Astrocyte (in vitro differentiated cells and primary cell): ENCODE measurements around the gene TTC24. TPM values are rescaled to one million over a fixed set of nuclear protein-coding genes. Genes with fewer than 3 reads are reported as not detected.
"Not testable (repeated sequence)": the region's sequence is repeated elsewhere in the genome, so short reads cannot be mapped to it uniquely, and the experiment has no call there.

Source experiments
- DNase-seq: peaks from one replicate; pipeline ENCODE4 v3.0.0-alpha.2; 2010; ENCODE audit warnings: low read depth
- FAIRE-seq: peaks from 2 replicates; lab custom pipeline; 2011; peaks lifted over from hg19 to GRCh38; lab: Jason Lieb, UNC
- H2AFZ ChIP-seq: 2 replicates; pipeline ENCODE4 v1.6.0; 2012; ENCODE audit warnings: low read depth, low read length, inconsistent platforms
- H3K27ac ChIP-seq: 2 replicates; pipeline ENCODE4 v1.5.1; 2011; ENCODE audit warnings: low read depth, low read length, inconsistent platforms
- H3K27me3 ChIP-seq: 2 replicates; pipeline ENCODE4 v1.6.0; 2011; ENCODE audit warnings: low read length, inconsistent platforms; ENCODE audit not compliant: insufficient read depth
- H3K36me3 ChIP-seq: 2 replicates; pipeline ENCODE4 v1.5.1; 2011; ENCODE audit warnings: low read length, inconsistent platforms; ENCODE audit not compliant: insufficient read depth
- H3K4me1 ChIP-seq: 2 replicates; pipeline ENCODE4 v1.5.1; 2011; ENCODE audit warnings: low read length, inconsistent platforms; ENCODE audit not compliant: insufficient read depth
- H3K4me2 ChIP-seq: 2 replicates; pipeline ENCODE4 v1.6.0; 2012; ENCODE audit warnings: low read length, inconsistent platforms
- H3K4me3 ChIP-seq: 2 replicates; pipeline ENCODE4 v1.5.1; 2011; ENCODE audit warnings: low read depth, mild to moderate bottlenecking, low read length, inconsistent platforms; ENCODE audit not compliant: insufficient read depth
- H3K79me2 ChIP-seq: 2 replicates; pipeline ENCODE4 v1.6.0; 2012; ENCODE audit warnings: mild to moderate bottlenecking, low read length, inconsistent platforms; ENCODE audit not compliant: insufficient read depth
- H3K9ac ChIP-seq: 2 replicates; pipeline ENCODE4 v1.6.0; 2012; ENCODE audit warnings: mild to moderate bottlenecking, low read length, inconsistent platforms
- H3K9me3 ChIP-seq: 2 replicates; pipeline ENCODE4 v1.5.1; 2012; ENCODE audit warnings: low read depth, mild to moderate bottlenecking, low read length, inconsistent platforms; ENCODE audit not compliant: insufficient read depth
- H4K20me1 ChIP-seq: 2 replicates; pipeline ENCODE4 v1.6.0; 2012; ENCODE audit warnings: low read length, inconsistent platforms; ENCODE audit not compliant: insufficient read depth
- H3K27ac Mint-ChIP-seq: one replicate; pipeline ENCODE4 v1.8.0; 2021; ENCODE audit warnings: mild to moderate bottlenecking, mixed read lengths; ENCODE audit not compliant: unreplicated experiment
- H3K27me3 Mint-ChIP-seq: one replicate; pipeline ENCODE4 v1.8.0; 2021; ENCODE audit warnings: low read depth, mixed read lengths; ENCODE audit not compliant: unreplicated experiment
- H3K36me3 Mint-ChIP-seq: one replicate; pipeline ENCODE4 v1.8.0; 2021; ENCODE audit warnings: low read depth, mixed read lengths; ENCODE audit not compliant: unreplicated experiment
- H3K4me1 Mint-ChIP-seq: one replicate; pipeline ENCODE4 v1.8.0; 2021; ENCODE audit warnings: low read depth, mixed read lengths; ENCODE audit not compliant: unreplicated experiment
- H3K4me3 Mint-ChIP-seq: one replicate; pipeline ENCODE4 v1.8.0; 2021; ENCODE audit warnings: mild to moderate bottlenecking, moderate library complexity, mixed read lengths; ENCODE audit not compliant: unreplicated experiment
- H3K9me3 Mint-ChIP-seq: one replicate; pipeline ENCODE4 v1.8.0; 2021; ENCODE audit warnings: mild to moderate bottlenecking, mixed read lengths; ENCODE audit not compliant: unreplicated experiment
- EZH2 ChIP-seq: IDR thresholded peaks from 2 replicates; pipeline ENCODE4 v1.6.1; 2012; ENCODE audit warnings: mild to moderate bottlenecking, low read length, inconsistent platforms; ENCODE audit not compliant: insufficient read depth
- total RNA-seq: library from RNA; stranded (reverse); gene quantifications from 2 replicates; pipeline ENCODE4 v1.2.1, GENCODE V29; 2021
- TF ChIP-seq, protein P1 (sequence below): IDR thresholded peaks from 2 replicates; pipeline ENCODE4 v1.5.1; 2011; ENCODE audit warnings: low read depth, mild to moderate bottlenecking, inconsistent platforms, low read length, moderate library complexity; ENCODE audit not compliant: insufficient read depth

The TTC24 gene
- total RNA-seq, 1 donor from 2014 or later: not detected

DNA sequence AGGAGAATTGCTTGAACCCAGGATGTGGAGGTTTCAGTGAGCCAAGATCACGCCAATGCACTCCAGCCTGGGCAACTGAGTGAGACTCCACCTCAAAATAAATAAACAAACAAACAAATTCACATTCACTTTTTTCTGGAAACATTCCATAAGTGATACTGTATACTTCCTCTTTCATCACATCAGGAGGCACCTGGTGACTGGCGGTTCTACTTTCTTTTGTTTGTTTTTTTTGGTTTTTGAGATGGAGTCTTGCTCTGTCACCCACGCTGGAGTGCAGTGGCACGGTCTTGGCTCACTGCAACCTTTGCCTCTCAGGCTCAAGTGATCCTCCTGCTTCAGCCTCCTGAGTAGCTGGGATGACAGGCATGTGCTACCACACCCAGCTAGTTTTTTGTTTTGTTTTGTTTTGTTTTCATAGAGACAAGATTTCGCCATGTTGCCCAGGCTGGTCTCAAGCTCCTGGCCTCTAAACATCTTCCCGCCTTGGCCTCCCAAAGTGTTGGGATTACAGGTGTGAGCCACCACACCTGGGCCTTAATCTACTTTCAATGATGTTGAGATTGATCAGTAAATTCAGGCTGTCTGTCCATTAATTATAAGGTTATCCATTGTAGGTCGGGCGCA lies 50.4 kb downstream of the TTC24 start:
- Mint-ChIP-seq H3K4me1 (peaks cover 3% of the 10 kb centered on the region), H3K9me3 (no peaks in the 10 kb centered on the region), H3K27me3 (peaks cover 58% of the 10 kb centered on the region), H3K4me3 (no peak overlapping the region), H3K27ac (no peak overlapping the region), H3K36me3 (no peaks in the 10 kb centered on the region)
- H3K4me1 ChIP-seq: peaks cover 6% of the 10 kb centered on the region
- FAIRE-seq: no peak
- no peaks in the 10 kb centered on the region for H3K79me2 ChIP-seq
- DNase-seq: no peak
- peaks cover 48% of the 10 kb centered on the region for H3K27me3 ChIP-seq
- no peaks in the 10 kb centered on the region for H3K9me3 ChIP-seq
- no peak overlapping the region for H3K4me2 ChIP-seq
- H3K36me3 ChIP-seq: no peaks in the 10 kb centered on the region
- H3K27ac ChIP-seq: no peak overlapping the region
- H4K20me1 ChIP-seq: no peaks in the 10 kb centered on the region
- TF ChIP-seq, protein P1, sequence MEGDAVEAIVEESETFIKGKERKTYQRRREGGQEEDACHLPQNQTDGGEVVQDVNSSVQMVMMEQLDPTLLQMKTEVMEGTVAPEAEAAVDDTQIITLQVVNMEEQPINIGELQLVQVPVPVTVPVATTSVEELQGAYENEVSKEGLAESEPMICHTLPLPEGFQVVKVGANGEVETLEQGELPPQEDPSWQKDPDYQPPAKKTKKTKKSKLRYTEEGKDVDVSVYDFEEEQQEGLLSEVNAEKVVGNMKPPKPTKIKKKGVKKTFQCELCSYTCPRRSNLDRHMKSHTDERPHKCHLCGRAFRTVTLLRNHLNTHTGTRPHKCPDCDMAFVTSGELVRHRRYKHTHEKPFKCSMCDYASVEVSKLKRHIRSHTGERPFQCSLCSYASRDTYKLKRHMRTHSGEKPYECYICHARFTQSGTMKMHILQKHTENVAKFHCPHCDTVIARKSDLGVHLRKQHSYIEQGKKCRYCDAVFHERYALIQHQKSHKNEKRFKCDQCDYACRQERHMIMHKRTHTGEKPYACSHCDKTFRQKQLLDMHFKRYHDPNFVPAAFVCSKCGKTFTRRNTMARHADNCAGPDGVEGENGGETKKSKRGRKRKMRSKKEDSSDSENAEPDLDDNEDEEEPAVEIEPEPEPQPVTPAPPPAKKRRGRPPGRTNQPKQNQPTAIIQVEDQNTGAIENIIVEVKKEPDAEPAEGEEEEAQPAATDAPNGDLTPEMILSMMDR: no peak
- TF ChIP-seq EZH2: no peak
- H3K4me3 ChIP-seq: no peak overlapping the region
- H3K9ac ChIP-seq: no peak overlapping the region
- no peak overlapping the region for H2AFZ ChIP-seq

DNA sequence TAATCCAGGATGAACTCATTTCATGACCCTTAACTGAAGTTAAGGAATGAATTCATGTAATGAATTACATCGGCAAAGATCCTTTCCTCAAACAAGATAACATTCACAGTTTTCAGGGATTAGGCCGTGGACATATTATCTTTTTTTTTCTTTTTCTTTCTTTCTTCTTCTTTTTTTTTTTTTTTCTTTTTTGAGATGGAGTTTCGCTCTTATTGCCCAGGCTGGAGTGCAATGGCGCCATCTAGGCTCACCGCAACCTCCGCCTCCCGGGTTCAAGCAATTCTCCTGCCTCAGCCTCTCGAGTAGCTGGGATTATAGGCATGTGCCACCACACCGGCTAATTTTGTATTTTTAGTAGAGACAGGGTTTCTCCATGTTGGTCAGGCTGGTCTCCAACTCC lies 51.6 kb downstream of the TTC24 start:
- peaks cover 47% of the 10 kb centered on the region for H3K27me3 ChIP-seq
- not testable (repeated sequence) for H3K9me3 Mint-ChIP-seq, FAIRE-seq

DNA sequence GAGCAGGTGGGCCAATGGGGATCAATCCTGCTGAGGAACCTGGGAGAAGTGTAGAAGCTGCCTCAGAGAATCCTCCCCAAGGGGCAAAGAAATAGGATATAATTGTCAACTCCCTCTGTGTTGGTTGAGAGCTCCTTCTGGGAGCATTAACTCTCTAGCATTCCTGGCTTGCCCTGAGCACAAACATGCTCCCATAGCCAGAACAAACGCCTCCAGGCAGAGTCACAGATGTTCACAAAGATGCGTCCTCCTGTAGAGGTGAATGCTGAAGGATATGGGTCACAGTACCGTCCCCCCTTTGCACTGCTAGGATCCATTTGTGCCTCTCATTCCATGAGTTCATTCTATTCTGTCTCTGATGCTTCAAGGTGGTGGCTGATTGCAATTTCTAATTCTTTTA lies 52.8 kb downstream of the TTC24 start:
- Histone ChIP-seq H3K4me3 (no peak overlapping the region), H3K27me3 (peaks cover 48% of the 10 kb centered on the region), H3K36me3 (no peaks in the 10 kb centered on the region), H4K20me1 (no peaks in the 10 kb centered on the region), H3K79me2 (no peaks in the 10 kb centered on the region), H2AFZ (no peak overlapping the region), H3K4me2 (no peak overlapping the region), H3K9ac (no peak overlapping the region), H3K27ac (no peak overlapping the region), H3K9me3 (no peaks in the 10 kb centered on the region), H3K4me1 (no peaks in the 10 kb centered on the region)
- DNase-seq: no peak
- Mint-ChIP-seq H3K4me3 (no peak overlapping the region), H3K27ac (no peak overlapping the region), H3K4me1 (no peaks in the 10 kb centered on the region), H3K27me3 (peaks cover 62% of the 10 kb centered on the region), H3K9me3 (no peaks in the 10 kb centered on the region), H3K36me3 (no peaks in the 10 kb centered on the region)
- no peak for FAIRE-seq
- TF ChIP-seq, protein P1: no peak
- no peak for TF ChIP-seq EZH2

More for the DNA sequence above, 51.6 kb downstream of the TTC24 start:
- not testable (repeated sequence) for H3K27ac ChIP-seq, H3K36me3 ChIP-seq, H3K9me3 ChIP-seq, H3K4me1 ChIP-seq, H2AFZ ChIP-seq, H4K20me1 ChIP-seq, H3K4me3 ChIP-seq, DNase-seq, H3K4me3 Mint-ChIP-seq, H3K4me1 Mint-ChIP-seq, H3K36me3 Mint-ChIP-seq, H3K9ac ChIP-seq, H3K79me2 ChIP-seq, H3K27ac Mint-ChIP-seq, H3K4me2 ChIP-seq
- H3K27me3 Mint-ChIP-seq: peaks cover 58% of the 10 kb centered on the region

Other genes starting within 250 kb of the TTC24 start
- gene CCT3, start 241.4 kb upstream of the TTC24 start, total RNA-seq: 343 and 360 TPM in 2 replicates
- gene TSACC, start 241.2 kb upstream of the TTC24 start, total RNA-seq: 1.0 and 1.2 TPM in 2 replicates
- not detected in 2 replicates for gene RHBG, start 210.5 kb upstream of the TTC24 start, total RNA-seq
- 51.7 and 56.6 TPM in 2 replicates for gene MEF2D, start 78.9 kb upstream of the TTC24 start, total RNA-seq
- gene IQGAP3, start 7.2 kb upstream of the TTC24 start, total RNA-seq: 1.9 and 2.2 TPM in 2 replicates
- gene NAXE, start 12.1 kb downstream of the TTC24 start, total RNA-seq: 48.5 and 51.1 TPM in 2 replicates
- gene GPATCH4, start 21.8 kb downstream of the TTC24 start, total RNA-seq: 20.6 and 22.8 TPM in 2 replicates
- not detected in 2 replicates for gene HAPLN2, start 39.7 kb downstream of the TTC24 start, total RNA-seq
- 0.29 and 0.41 TPM in 2 replicates for gene BCAN, start 62.4 kb downstream of the TTC24 start, total RNA-seq
- 280 and 310 TPM in 2 replicates for gene NES, start 97.7 kb downstream of the TTC24 start, total RNA-seq
- gene CRABP2, start 125.9 kb downstream of the TTC24 start, total RNA-seq: 278 and 339 TPM in 2 replicates
- gene METTL25B, start 148.7 kb downstream of the TTC24 start, total RNA-seq: 9.9 and 11.1 TPM in 2 replicates
- gene ISG20L2, start 149.0 kb downstream of the TTC24 start, total RNA-seq: 30.1 and 33.4 TPM in 2 replicates
- 37.4 and 46.5 TPM in 2 replicates for gene MRPL24, start 161.4 kb downstream of the TTC24 start, total RNA-seq
- 179 and 190 TPM in 2 replicates for gene HDGF, start 172.0 kb downstream of the TTC24 start, total RNA-seq
- gene PRCC, start 187.8 kb downstream of the TTC24 start, total RNA-seq: 75.5 and 78.3 TPM in 2 replicates
- gene SH2D2A, start 237.1 kb downstream of the TTC24 start, total RNA-seq: 0.89 and 1.1 TPM in 2 replicates